NCI-H748 (cell line): ENCODE data around the gene USP44.
A peak's percentile ranks its signal among the peaks of the same experiment; 100 is the strongest.
"Not testable (repeated sequence)": the region's sequence is repeated elsewhere in the genome, so short reads cannot be mapped to it uniquely, and the experiment has no call there.

Experiments used
- DNase-seq: peaks from one replicate; lab custom pipeline; 2025; ENCODE audit not compliant: unreplicated experiment; lab: John Stamatoyannopoulos, UW

USP44 gene

GRCh38 chr12:95551305-95551704 is at the start of gene USP44:
TSS of gene USP44 (minus strand) at chr12:95551476. CDS start at chr12:95534256, 17,220 bp downstream.
- no peak for DNase-seq

DNA sequence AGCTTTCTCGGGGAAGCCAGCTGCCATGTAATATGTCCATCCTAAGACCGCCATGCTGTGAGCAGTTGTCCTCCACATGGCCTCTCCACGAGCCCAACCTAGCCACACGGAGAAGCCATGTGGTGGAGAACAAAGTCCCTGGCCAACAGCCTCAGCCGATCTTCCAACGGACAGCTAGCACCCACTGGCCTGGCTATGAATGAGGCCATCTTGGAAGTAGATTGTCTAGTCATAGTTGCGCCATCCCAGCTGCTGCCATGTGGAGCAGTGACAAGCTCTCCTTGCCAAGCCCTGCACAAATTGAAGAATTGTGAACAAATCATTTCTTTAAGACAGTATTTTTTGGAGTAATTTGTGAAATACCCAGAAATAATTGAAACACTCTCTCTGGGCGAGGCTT is 49.3 kb upstream of the USP44 start:
- no peak for DNase-seq

DNA sequence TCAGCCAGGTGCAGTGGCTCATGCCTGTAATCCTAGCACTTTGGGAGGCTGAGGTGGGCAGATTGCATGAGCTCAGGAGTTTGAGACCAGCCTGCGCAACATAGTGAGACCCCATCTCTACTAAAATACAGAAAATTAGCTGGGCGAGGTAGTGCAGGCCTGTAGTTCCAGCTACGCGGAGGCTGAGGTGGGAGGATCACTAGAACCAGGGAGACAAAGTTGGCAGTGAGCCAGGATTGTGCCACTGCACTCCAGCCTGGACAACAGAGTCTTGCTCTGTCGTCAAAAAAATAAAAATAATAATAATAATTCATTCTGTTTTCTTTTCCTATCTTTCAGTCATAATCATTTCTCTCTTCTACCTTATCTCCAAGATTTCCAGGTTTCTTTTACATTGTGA is 48.6 kb upstream of the USP44 start:
- DNase-seq: peak; percentile 18

GRCh38 chr12:95594136-95594535 is 42.9 kb upstream of the USP44 start:
- no peak for DNase-seq

DNA sequence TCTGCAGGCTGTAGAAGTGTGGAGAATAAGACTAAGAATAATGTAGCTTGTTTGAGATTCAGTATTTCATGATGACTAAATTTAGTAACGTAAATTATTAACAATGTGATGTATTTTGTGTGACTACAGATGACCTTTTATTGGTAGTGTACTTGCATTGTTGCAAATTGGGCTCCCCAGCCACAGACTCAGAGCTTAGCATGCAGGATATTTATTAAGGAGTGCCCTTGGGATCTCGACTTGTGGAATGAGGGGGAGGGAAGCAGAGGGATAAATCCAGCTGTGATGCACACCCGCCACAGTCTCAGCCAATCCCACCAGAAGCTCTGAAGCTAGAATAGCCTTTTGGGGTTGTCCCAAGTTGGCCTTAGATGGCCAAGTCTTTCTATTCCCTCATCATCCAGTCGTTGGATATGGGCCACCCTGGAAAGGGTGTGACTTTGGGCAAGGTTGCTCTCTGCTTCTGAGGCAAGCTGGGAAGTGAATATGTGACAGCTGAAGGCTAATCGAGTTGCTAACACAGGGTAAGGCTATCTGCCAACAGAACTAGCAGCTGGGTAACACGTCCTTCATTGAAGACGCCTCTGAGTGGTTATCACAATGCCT is 42.1 kb upstream of the USP44 start:
- DNase-seq: no peak

DNA sequence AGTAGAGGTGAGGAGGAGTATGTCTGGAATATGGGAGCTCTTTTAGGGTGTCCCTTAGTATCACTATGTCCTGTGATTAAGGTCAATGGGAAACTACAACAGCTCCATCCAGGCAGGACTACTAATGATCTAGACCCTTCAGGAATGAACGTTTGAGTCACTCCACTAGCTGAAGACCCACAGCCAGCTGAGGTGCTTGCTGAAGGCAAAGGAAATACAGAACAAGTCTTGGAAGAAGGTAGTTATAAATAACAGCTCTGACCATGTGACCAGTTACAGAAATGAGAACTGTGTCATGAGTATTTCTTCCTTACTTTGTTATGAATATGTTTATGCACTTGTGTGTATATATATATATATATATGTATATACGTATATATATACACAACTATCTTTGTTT is 40.5 kb upstream of the USP44 start:
- DNase-seq: no peak

DNA sequence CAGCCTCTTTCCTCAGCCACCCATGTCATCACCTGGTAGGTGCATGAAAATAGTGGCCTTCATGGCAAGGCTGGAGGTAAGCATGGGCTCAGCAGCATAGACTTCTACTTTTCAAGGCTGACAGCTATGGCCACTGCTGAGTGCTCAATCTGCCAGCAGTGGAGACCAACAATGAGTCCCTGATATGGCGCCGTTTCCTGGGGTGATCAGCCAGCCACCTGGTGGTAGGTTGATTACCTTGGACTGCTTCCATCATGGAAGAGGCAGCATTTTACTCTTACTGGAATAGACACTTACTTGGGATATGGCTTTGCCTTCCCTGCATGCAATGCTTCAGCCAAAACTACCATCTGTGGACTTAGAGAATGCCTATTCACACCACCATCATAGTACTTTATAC is 39.5 kb upstream of the USP44 start:
- peak; percentile 16 for DNase-seq

GRCh38 chr12:95583933-95584332 is 32.7 kb upstream of the USP44 start:
- DNase-seq: peak; percentile 46

GRCh38 chr12:95582230-95583058 is 31.2 kb upstream of the USP44 start:
- DNase-seq: peak; percentile 69

DNA sequence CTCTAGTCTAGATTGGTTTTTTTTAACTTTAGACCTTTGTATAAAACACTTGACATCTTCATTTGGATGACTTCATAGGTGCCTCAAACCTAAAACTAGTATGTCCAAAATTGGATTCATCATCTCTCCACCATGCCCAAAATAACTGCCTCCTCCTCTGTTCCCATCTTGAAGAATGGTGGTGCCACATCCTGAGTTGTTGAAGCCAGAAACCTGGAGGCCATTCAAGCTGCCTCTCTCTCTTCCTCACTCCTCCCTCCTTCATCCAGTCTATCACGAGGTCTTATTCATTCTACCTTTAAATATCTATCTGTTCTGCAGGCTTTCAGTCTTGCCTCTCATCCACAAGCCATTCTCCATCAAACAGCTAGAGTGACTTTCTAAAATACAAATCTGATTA is 26.5 kb upstream of the USP44 start:
- DNase-seq: no peak

GRCh38 chr12:95574799-95575452 is 23.6 kb upstream of the USP44 start:
- peak; percentile 58 for DNase-seq

- no peak for DNase-seq
These were observed 22.8 kb upstream of the USP44 start for GRCh38 chr12:95573951-95574576.

- DNase-seq: no peak
These were observed 20.1 kb upstream of the USP44 start for GRCh38 chr12:95571369-95571768.

GRCh38 chr12:95568045-95568444 is 16.8 kb upstream of the USP44 start:
- DNase-seq: not testable (repeated sequence)

DNA sequence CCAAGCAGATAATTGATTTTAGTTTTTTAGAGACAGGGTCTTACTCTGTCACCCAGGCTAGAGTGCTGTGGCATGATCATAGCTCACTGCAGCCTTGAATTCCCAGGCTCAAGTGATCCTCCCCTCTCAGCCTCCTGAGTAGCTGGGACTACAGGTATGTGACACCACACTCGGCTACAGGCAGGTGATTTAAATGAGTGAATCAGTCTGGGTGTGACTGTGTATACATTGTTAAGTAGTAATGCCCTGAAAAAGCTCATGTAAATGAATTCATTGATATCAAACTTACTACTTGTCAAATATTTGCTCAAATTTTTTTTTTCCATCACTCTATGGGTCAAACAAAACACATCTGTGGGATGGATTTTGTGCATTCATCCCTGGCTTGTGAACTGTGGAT is 6.3 kb upstream of the USP44 start:
- peak; percentile 31 for DNase-seq

DNA sequence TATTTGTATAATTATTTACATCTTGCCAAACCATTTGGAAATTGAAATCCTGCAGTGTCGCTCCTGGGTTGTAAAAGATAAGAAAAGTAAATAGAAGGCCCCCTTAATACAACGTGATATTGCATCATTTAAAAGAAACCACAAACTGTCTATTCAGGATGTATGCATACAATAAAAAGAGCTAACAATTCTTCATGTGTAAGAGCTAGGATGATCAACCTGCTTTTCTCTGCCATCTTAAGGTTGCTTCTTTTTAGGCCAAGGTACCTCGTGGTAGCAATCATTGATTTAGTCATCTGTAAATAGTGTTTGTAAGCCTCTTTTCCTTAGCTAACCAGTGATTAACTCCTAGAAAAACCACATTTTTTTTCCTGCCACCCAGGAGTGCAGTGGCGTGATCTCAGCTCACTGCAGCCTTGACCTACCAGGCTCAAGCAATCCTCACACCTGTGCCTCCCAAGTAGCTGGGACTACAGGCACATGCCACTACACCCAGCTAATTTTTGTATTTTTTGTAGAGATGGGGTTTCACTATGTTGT is 3.3 kb upstream of the USP44 start:
- no peak for DNase-seq

- DNase-seq: no peak
These were observed 2.1 kb upstream of the USP44 start for GRCh38 chr12:95553197-95553943.

GRCh38 chr12:95551913-95552516 is 739 bp upstream of the USP44 start:
- DNase-seq: no peak

- DNase-seq: peak; percentile 56
These were observed 1.7 kb downstream of the USP44 start for GRCh38 chr12:95549392-95550084.
